ENCODE measurements around the gene CFAP210.
"Not testable (repeated sequence)": the region's sequence is repeated elsewhere in the genome, so short reads cannot be mapped to it uniquely, and the experiment has no call there.

CFAP210 gene

GRCh38 chr2:169670215-169670651 lies 24.0 kb downstream of the CFAP210 start:
- no peak for DNase-seq

- no peak for DNase-seq
Measured at GRCh38 chr2:169667583-169667982, 26.6 kb downstream of the CFAP210 start.

GRCh38 chr2:169664978-169665930 lies 29.0 kb downstream of the CFAP210 start:
- DNase-seq: no peak

GRCh38 chr2:169664600-169664977 lies 29.6 kb downstream of the CFAP210 start:
- DNase-seq: no peak

GRCh38 chr2:169663247-169663646 lies 31.0 kb downstream of the CFAP210 start:
- DNase-seq: no peak

GRCh38 chr2:169662744-169663143 lies 31.5 kb downstream of the CFAP210 start:
- DNase-seq: no peak

GRCh38 chr2:169661265-169661664 lies 32.9 kb downstream of the CFAP210 start:
- no peak for DNase-seq

GRCh38 chr2:169659320-169659719 lies 34.9 kb downstream of the CFAP210 start:
- DNase-seq: no peak

GRCh38 chr2:169658877-169659276 lies 35.3 kb downstream of the CFAP210 start:
- DNase-seq: no peak

GRCh38 chr2:169656164-169656563 lies 38.0 kb downstream of the CFAP210 start:
- no peak for DNase-seq

- DNase-seq: no peak
Measured at GRCh38 chr2:169653636-169654035, 40.6 kb downstream of the CFAP210 start.

- DNase-seq: no peak
Measured at GRCh38 chr2:169649278-169649677, 44.9 kb downstream of the CFAP210 start.

GRCh38 chr2:169647496-169647895 lies 46.7 kb downstream of the CFAP210 start:
- no peak for DNase-seq

GRCh38 chr2:169644173-169644572 lies 50.0 kb downstream of the CFAP210 start:
- DNase-seq: no peak

- no peak for DNase-seq
Measured at GRCh38 chr2:169641464-169641863, 52.7 kb downstream of the CFAP210 start.

- DNase-seq: no peak
Measured at GRCh38 chr2:169640104-169640503, 54.1 kb downstream of the CFAP210 start.

GRCh38 chr2:169637620-169638019 lies 56.6 kb downstream of the CFAP210 start:
- no peak for DNase-seq

GRCh38 chr2:169636440-169637097 lies 57.6 kb downstream of the CFAP210 start:
- no peak for DNase-seq

GRCh38 chr2:169625781-169626180 lies 68.4 kb downstream of the CFAP210 start:
- no peak for DNase-seq

GRCh38 chr2:169623235-169623634 lies 71.0 kb downstream of the CFAP210 start:
- no peak for DNase-seq

- no peak for DNase-seq
Measured at GRCh38 chr2:169620509-169620908, 73.7 kb downstream of the CFAP210 start.

- no peak for DNase-seq
Measured at GRCh38 chr2:169619946-169620345, 74.3 kb downstream of the CFAP210 start.

- not testable (repeated sequence) for DNase-seq
Measured at GRCh38 chr2:169615982-169616381, 78.2 kb downstream of the CFAP210 start.

- DNase-seq: no peak
Measured at GRCh38 chr2:169613876-169614275, 80.3 kb downstream of the CFAP210 start.

Measured in cerebellar nuclear complex (tissue), 1 donor.